BLaER1 (cell line): ENCODE data around the gene TSGA10IP.

Source experiments
- H3K27ac ChIP-seq: shearing (Covaris generic); formaldehyde crosslinking; 2 replicates; pipeline ENCODE4 v1.8.1; 2022
- H3K27me3 ChIP-seq: shearing (Covaris generic); formaldehyde crosslinking; 2 replicates; pipeline ENCODE4 v1.8.1; 2022
- H3K36me3 ChIP-seq: shearing (Covaris generic); formaldehyde crosslinking; 2 replicates; pipeline ENCODE4 v1.8.1; 2022
- H3K4me1 ChIP-seq: shearing (Covaris generic); formaldehyde crosslinking; 2 replicates; pipeline ENCODE4 v1.8.1; 2022
- H3K4me2 ChIP-seq: shearing (Covaris generic); formaldehyde crosslinking; 2 replicates; pipeline ENCODE4 v1.8.1; 2022
- H3K4me3 ChIP-seq: shearing (Covaris generic); formaldehyde crosslinking; 2 replicates; pipeline ENCODE4 v1.8.1; 2022
- H3K9ac ChIP-seq: shearing (Covaris generic); formaldehyde crosslinking; 2 replicates; pipeline ENCODE4 v1.8.1; 2022
- H3K9me3 ChIP-seq: shearing (Covaris generic); formaldehyde crosslinking; 2 replicates; pipeline ENCODE4 v1.8.1; 2022
- H4K20me1 ChIP-seq: shearing (Covaris generic); formaldehyde crosslinking; 2 replicates; pipeline ENCODE4 v1.8.1; 2022
- Cebpa-rat ChIP-seq: shearing (Covaris generic); IDR thresholded peaks from 2 replicates; pipeline ENCODE4 v1.8.1; 2022

Gene TSGA10IP

GRCh38 chr11:65917077-65917433, 28.2 kb upstream of the TSGA10IP start:
- H4K20me1 ChIP-seq, result peaks cover 37% of the 10 kb centered on the region; the same call in 1 of the 2 replicates
- no peaks in the 10 kb centered on the region for H3K27me3 ChIP-seq
- no peak overlapping the region for H3K27ac ChIP-seq
- TF ChIP-seq Cebpa-rat, result no peak
- H3K36me3 ChIP-seq, result peaks cover 17% of the 10 kb centered on the region
- H3K9ac ChIP-seq, result no peak overlapping the region
- peak overlapping the region; percentile 96; the same call in 1 of the 2 replicates for H3K4me3 ChIP-seq
- peak overlapping the region; percentile 96 for H3K4me2 ChIP-seq
- H3K9me3 ChIP-seq, result no peaks in the 10 kb centered on the region
- H3K4me1 ChIP-seq, result peaks cover 65% of the 10 kb centered on the region

- peak overlapping the region; percentile 98 for H3K9ac ChIP-seq
- H3K4me2 ChIP-seq, result peak overlapping the region; percentile 96
- TF ChIP-seq Cebpa-rat, result no peak
- H3K4me1 ChIP-seq, result peaks cover 59% of the 10 kb centered on the region
- H3K27me3 ChIP-seq, result no peaks in the 10 kb centered on the region
- no peaks in the 10 kb centered on the region for H3K9me3 ChIP-seq
- H3K27ac ChIP-seq, result peak overlapping the region; percentile 95
- H3K4me3 ChIP-seq, result peak overlapping the region; percentile 96
- H4K20me1 ChIP-seq, result peaks cover 37% of the 10 kb centered on the region; the same call in 1 of the 2 replicates
- peaks cover 22% of the 10 kb centered on the region for H3K36me3 ChIP-seq
Measured at GRCh38 chr11:65917434-65918210, 27.7 kb upstream of the TSGA10IP start.

DNA sequence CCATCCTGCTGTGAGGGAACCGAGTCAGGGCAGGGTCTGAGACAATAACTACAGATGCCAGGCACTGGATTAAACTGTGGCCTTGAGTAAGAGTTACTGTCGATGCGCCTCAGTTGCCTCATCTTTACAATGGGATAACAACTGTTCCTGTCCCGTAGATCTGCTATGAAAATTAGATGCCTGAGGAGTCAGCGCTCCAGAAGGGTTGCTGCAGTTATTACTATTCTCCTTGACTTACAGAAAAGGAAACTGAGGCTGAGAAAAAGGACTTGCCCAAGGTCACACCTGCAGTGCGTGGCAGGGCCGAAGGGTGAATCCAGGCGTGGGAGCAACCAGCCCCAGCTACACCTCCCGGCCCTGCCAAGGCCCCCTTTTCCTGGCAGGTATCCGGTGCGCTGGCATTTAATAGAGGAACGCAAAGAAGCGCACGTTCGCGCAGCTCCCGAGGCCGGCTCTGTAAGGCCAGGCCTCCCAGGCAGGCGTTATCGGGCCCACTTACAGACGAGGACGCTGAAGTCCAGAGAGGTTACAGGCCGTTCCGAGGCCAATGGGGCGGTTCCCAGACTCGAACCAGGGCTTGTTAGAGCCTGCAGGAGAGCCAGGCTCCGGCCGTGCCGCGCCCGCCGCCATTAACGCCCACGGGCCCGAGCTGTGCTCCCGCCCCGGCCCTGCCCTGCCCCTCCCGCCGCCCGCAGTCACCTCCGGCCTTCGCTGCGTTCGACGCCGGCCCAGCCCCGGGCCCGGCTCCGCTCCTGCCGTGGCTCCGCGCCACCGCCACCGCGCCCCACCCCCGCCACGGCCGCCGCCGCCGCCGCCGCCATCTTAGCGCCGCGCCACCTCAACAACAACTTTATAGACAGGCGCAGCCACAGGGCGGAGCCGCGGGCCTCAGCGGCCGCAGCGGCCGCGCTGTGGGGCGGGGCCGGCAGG, 26.8 kb upstream of the TSGA10IP start, which contains the start of gene C11orf68:
TSS of gene C11orf68 (minus strand) at position 852 of the 930 bp plus-strand sequence. CDS start at position 821, 31 bp downstream.
- H3K27ac ChIP-seq, result peak within 1 kb of the TSS; percentile 95
- peaks cover 37% of the 10 kb centered on the region; the same call in 1 of the 2 replicates for H4K20me1 ChIP-seq
- no peaks in the 10 kb centered on the region for H3K9me3 ChIP-seq
- H3K27me3 ChIP-seq, result no peaks in the 10 kb centered on the region
- H3K4me3 ChIP-seq, result peak within 1 kb of the TSS; percentile 96
- peaks cover 29% of the 10 kb centered on the region for H3K36me3 ChIP-seq
- H3K4me1 ChIP-seq, result peaks cover 54% of the 10 kb centered on the region
- peak within 1 kb of the TSS; percentile 96 for H3K4me2 ChIP-seq
- TF ChIP-seq Cebpa-rat, result no peak
- peak within 1 kb of the TSS; percentile 98 for H3K9ac ChIP-seq

GRCh38 chr11:65919141-65919572, 26.1 kb upstream of the TSGA10IP start, which contains the start of gene DRAP1:
Gene DRAP1 (plus strand): TSS chr11:65919426. CDS start chr11:65919502, 76 bp downstream.
- H3K4me3 ChIP-seq, result peak within 1 kb of the TSS; percentile 96
- peak within 1 kb of the TSS; percentile 95 for H3K27ac ChIP-seq
- peak within 1 kb of the TSS; percentile 96 for H3K4me2 ChIP-seq
- peaks cover 54% of the 10 kb centered on the region for H3K4me1 ChIP-seq
- no peak for TF ChIP-seq Cebpa-rat
- H3K36me3 ChIP-seq, result peaks cover 30% of the 10 kb centered on the region
- no peaks in the 10 kb centered on the region for H3K9me3 ChIP-seq
- no peaks in the 10 kb centered on the region for H3K27me3 ChIP-seq
- H3K9ac ChIP-seq, result peak within 1 kb of the TSS; percentile 98
- H4K20me1 ChIP-seq, result peaks cover 37% of the 10 kb centered on the region; the same call in 1 of the 2 replicates

DNA sequence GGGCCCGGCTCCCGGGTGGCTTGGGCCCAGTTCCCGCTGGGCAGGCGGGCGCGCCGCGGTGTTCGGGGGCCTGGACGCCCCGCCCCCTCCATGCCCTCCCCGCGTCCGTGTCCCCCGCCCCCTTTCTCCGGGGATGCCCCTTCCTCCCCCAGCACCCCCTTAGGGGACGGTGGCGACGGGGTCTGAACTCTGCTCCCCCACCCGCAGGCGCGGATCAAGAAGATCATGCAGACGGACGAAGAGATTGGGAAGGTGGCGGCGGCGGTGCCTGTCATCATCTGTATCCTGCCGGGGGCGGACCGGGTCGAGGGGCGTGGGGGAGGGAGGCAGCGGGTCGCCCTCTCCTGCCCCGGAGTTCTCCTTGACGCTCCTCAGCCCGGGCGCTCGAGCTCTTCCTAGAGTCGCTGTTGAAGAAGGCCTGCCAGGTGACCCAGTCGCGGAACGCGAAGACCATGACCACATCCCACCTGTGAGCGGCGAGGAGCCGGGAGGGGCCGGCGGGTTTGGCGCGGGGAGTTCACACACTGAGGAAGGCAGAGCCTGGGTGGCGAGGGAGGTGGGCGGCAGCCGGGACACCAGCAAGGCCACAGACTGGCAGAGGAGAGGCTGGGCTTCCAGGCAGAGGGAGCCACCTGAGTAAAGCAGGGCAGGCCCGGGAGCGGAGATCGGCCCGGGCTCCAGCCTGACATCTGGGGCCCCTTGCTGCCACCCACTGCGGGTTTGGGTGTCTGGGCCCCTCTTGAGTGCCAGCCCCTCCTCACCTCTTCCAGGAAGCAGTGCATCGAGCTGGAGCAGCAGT, 25.5 kb upstream of the TSGA10IP start:
- H3K9ac ChIP-seq, result peak overlapping the region; percentile 86
- H4K20me1 ChIP-seq, result peaks cover 37% of the 10 kb centered on the region; the same call in 1 of the 2 replicates
- H3K36me3 ChIP-seq, result peaks cover 36% of the 10 kb centered on the region
- peaks cover 49% of the 10 kb centered on the region for H3K4me1 ChIP-seq
- H3K4me2 ChIP-seq, result peak overlapping the region; percentile 94
- H3K4me3 ChIP-seq, result peak overlapping the region; percentile 84
- no peak for TF ChIP-seq Cebpa-rat
- no peaks in the 10 kb centered on the region for H3K9me3 ChIP-seq
- H3K27me3 ChIP-seq, result no peaks in the 10 kb centered on the region
- peak overlapping the region; percentile 65 for H3K27ac ChIP-seq

- peak overlapping the region; percentile 94 for H3K4me2 ChIP-seq
Measured at GRCh38 chr11:65920372-65920802, 24.9 kb upstream of the TSGA10IP start.

DNA sequence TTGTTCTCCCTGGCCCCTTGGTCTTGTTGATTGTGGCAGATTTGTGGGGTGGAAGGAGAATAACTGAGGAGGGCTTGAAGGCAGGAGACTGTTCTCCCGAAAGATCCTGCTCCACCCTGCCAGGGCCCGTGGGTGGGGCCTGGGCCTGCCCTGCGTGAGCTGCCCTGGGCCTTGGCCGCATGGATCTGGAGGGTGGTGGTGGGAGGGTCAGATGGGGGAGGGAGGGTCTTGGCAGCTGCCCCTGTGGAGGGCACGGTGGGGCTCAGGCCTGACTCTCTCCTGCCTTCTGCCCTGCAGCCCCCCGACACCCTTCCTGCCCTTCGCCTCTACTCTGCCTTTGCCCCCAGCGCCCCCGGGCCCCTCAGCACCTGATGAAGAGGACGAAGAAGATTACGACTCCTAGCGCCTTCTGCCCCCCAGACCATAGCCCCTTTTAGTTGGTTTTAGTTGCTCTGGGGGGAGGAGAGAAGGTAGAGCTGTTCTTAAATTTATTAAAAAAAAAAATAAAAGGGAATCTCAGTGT, 24.2 kb upstream of the TSGA10IP start:
- peak overlapping the region; percentile 9; the same call in 1 of the 2 replicates for H3K27ac ChIP-seq
- H3K4me2 ChIP-seq, result peak overlapping the region; percentile 94
- no peaks in the 10 kb centered on the region for H3K9me3 ChIP-seq
- H4K20me1 ChIP-seq, result peaks cover 25% of the 10 kb centered on the region; the same call in 1 of the 2 replicates
- no peaks in the 10 kb centered on the region for H3K27me3 ChIP-seq
- peaks cover 36% of the 10 kb centered on the region for H3K4me1 ChIP-seq
- peaks cover 38% of the 10 kb centered on the region for H3K36me3 ChIP-seq
- H3K4me3 ChIP-seq, result peak overlapping the region; percentile 84; the same call in 1 of the 2 replicates
- no peak for TF ChIP-seq Cebpa-rat
- H3K9ac ChIP-seq, result peak overlapping the region; percentile 45; the same call in 1 of the 2 replicates

More at GRCh38 chr11:65920372-65920802, 24.9 kb upstream of the TSGA10IP start:
- Histone ChIP-seq H3K9ac (peak overlapping the region; percentile 86), H3K27me3 (no peaks in the 10 kb centered on the region), H3K4me3 (peak overlapping the region; percentile 84), H3K36me3 (peaks cover 38% of the 10 kb centered on the region), H3K4me1 (peaks cover 43% of the 10 kb centered on the region), H3K27ac (peak overlapping the region; percentile 65), H4K20me1 (peaks cover 32% of the 10 kb centered on the region; the same call in 1 of the 2 replicates), H3K9me3 (no peaks in the 10 kb centered on the region)
- no peak for TF ChIP-seq Cebpa-rat

GRCh38 chr11:65921876-65922275, 23.4 kb upstream of the TSGA10IP start:
- H3K4me2 ChIP-seq, result no peak overlapping the region
- H4K20me1 ChIP-seq, result peaks cover 17% of the 10 kb centered on the region; the same call in 1 of the 2 replicates
- H3K4me3 ChIP-seq, result no peak overlapping the region
- no peak for TF ChIP-seq Cebpa-rat
- H3K9me3 ChIP-seq, result no peaks in the 10 kb centered on the region
- peaks cover 38% of the 10 kb centered on the region for H3K36me3 ChIP-seq
- no peak overlapping the region for H3K27ac ChIP-seq
- H3K4me1 ChIP-seq, result peaks cover 30% of the 10 kb centered on the region
- H3K27me3 ChIP-seq, result no peaks in the 10 kb centered on the region
- H3K9ac ChIP-seq, result 0 out of 2 replicates have a peak overlapping the region, but pooled peaks have one; percentile 6
